CD4-positive, alpha-beta memory T cell (primary cell): ENCODE measurements around the gene DRD5. TPM values are rescaled to one million over a fixed set of nuclear protein-coding genes. Genes with fewer than 3 reads are reported as not detected.

Source experiments
- CTCF ChIA-PET: fragments of 350-600 bp; sonication (Branson Sonifier 250); formaldehyde crosslinking; loops from one replicate; lab custom pipeline; 2021; ENCODE audit warnings: inconsistent platforms; ENCODE audit not compliant: partially characterized antibody; lab: Charles Lee
- POLR2A ChIA-PET: fragments of 350-600 bp; sonication (Branson Sonifier 250); formaldehyde crosslinking; loops from one replicate; lab custom pipeline; 2021; ENCODE audit not compliant: partially characterized antibody; lab: Charles Lee
- DNase-seq, 5 donors: peaks; one replicate each; pipeline versions ENCODE4 v3.0.0 to v3.0.0-alpha.2; 2020 to 2022; ENCODE audit warnings: mixed read lengths in 1 of 5
- H3K27ac ChIP-seq: one replicate; pipeline ENCODE4 v1.7.0; 2013; ENCODE audit warnings: low read depth, low read length
- H3K27me3 ChIP-seq: 2 replicates; pipeline ENCODE4 v1.7.0; 2013; ENCODE audit warnings: mild to moderate bottlenecking, low read length, moderate library complexity; ENCODE audit not compliant: insufficient read depth
- H3K36me3 ChIP-seq: 2 replicates; pipeline ENCODE4 v1.7.0; 2013; ENCODE audit warnings: mild to moderate bottlenecking, low read length, moderate library complexity; ENCODE audit not compliant: insufficient read depth
- H3K4me1 ChIP-seq: 2 replicates; pipeline ENCODE4 v1.7.0; 2013; ENCODE audit warnings: mild to moderate bottlenecking, low read length, moderate library complexity; ENCODE audit not compliant: insufficient read depth
- H3K4me3 ChIP-seq, 2 donors: one replicate each; pipeline ENCODE4 v1.7.0; 2013; ENCODE audit warnings: low read length in 2 of 2, mild to moderate bottlenecking in 1 of 2
- H3K9me3 ChIP-seq, 2 donors: one replicate each; pipeline ENCODE4 v1.7.0; 2013; ENCODE audit warnings: low read length in 2 of 2, control low read depth in 1 of 2; ENCODE audit not compliant: control insufficient read depth in 1 of 2
- H3K27ac Mint-ChIP-seq, 7 donors: one replicate each; pipeline ENCODE4 v1.8.0; 2020 to 2021; ENCODE audit warnings: mixed read lengths in 7 of 7, mild to moderate bottlenecking in 6 of 7, inconsistent platforms in 3 of 7, moderate library complexity in 3 of 7
- H3K27me3 Mint-ChIP-seq, 2 donors: one replicate each; pipeline ENCODE4 v1.8.0; 2020 to 2021; ENCODE audit warnings: mixed read lengths in 2 of 2
- H3K36me3 Mint-ChIP-seq, 2 donors: one replicate each; pipeline ENCODE4 v1.8.0; 2020 to 2021; ENCODE audit warnings: mixed read lengths in 2 of 2, inconsistent platforms in 1 of 2, mild to moderate bottlenecking in 1 of 2
- H3K4me1 Mint-ChIP-seq, 4 donors: one replicate each; pipeline ENCODE4 v1.8.0; 2020 to 2021; ENCODE audit warnings: mixed read lengths in 4 of 4, mild to moderate bottlenecking in 1 of 4
- H3K4me3 Mint-ChIP-seq, 8 donors: one replicate each; pipeline ENCODE4 v1.8.0; 2020 to 2021; ENCODE audit warnings: mixed read lengths in 8 of 8, mild to moderate bottlenecking in 7 of 8, moderate library complexity in 6 of 8, inconsistent platforms in 3 of 8
- H3K9me3 Mint-ChIP-seq, 8 donors: one replicate each; pipeline ENCODE4 v1.8.0; 2020 to 2021; ENCODE audit warnings: mixed read lengths in 8 of 8, mild to moderate bottlenecking in 5 of 8, inconsistent platforms in 3 of 8, moderate library complexity in 1 of 8
- intact Hi-C: fragments of 100-400 bp; cut with micrococcal nuclease; formaldehyde crosslinking; loops from one replicate; pipeline ENCODE4 v1.15.1; 2023
- polyA plus RNA-seq, 2 donors: library from polyadenylated mRNA; unstranded; fragments of 300-500 nt; fragmentation: Illumina TruSeq; gene quantifications; one replicate each; pipeline ENCODE4 v1.2.3, GENCODE V29; 2021
- total RNA-seq, 2 experiments: library from RNA; stranded (reverse); gene quantifications; one replicate each; pipeline ENCODE4 v1.2.3, GENCODE V29; 2021

Gene DRD5
- total and polyA plus RNA-seq, 4 experiments from 2014 or later: not detected

GRCh38 chr4:9762823-9763475 is 18.5 kb upstream of the DRD5 start:
- Histone ChIP-seq H3K4me3 (no peak overlapping the region), H3K27me3 (no peaks in the 10 kb centered on the region), H3K27ac (no peak overlapping the region), H3K9me3 (no peaks in the 10 kb centered on the region), H3K36me3 (no peaks in the 10 kb centered on the region), H3K4me1 (no peaks in the 10 kb centered on the region)
- intact Hi-C loops: loop anchor here (2.0 to 5.0 kb wide), 3 partner anchors 256 to 774 kb away; no protein-coding TSS in a partner anchor
- peak in 4 of 5 donors; percentile 6 to 31 (median 16) for DNase-seq
- H3K9me3 Mint-ChIP-seq: peaks cover 0 to 2% (median 0%) of the 10 kb centered on the region in 8 donors
- H3K4me3 Mint-ChIP-seq: no peak overlapping the region
- H3K27ac Mint-ChIP-seq: no peak overlapping the region
- no peaks in the 10 kb centered on the region for H3K36me3 Mint-ChIP-seq
- H3K27me3 Mint-ChIP-seq: peaks cover 2 to 9% of the 10 kb centered on the region in 2 donors
- H3K4me1 Mint-ChIP-seq: no peaks in the 10 kb centered on the region
- ChIA-PET POLR2A (no interaction called here), CTCF (no interaction called here)

GRCh38 chr4:9764155-9764696 is 17.2 kb upstream of the DRD5 start:
- Mint-ChIP-seq H3K27ac (no peak overlapping the region), H3K9me3 (peaks cover 0 to 2% (median 0%) of the 10 kb centered on the region in 8 donors), H3K4me1 (no peaks in the 10 kb centered on the region), H3K27me3 (peaks cover 5 to 7% of the 10 kb centered on the region in 2 donors), H3K36me3 (no peaks in the 10 kb centered on the region), H3K4me3 (no peak overlapping the region)
- Histone ChIP-seq H3K4me1 (no peaks in the 10 kb centered on the region), H3K9me3 (no peaks in the 10 kb centered on the region), H3K36me3 (no peaks in the 10 kb centered on the region), H3K27ac (no peak overlapping the region), H3K4me3 (no peak overlapping the region), H3K27me3 (no peaks in the 10 kb centered on the region)
- DNase-seq: no peak
- intact Hi-C loops: loop anchor here (5.0 kb wide), 2 partner anchors 638 to 773 kb away; no protein-coding TSS in a partner anchor
- CTCF ChIA-PET: interaction anchor here (1.2 kb wide), 1 partner anchor 252 kb away, joined by 3 read pairs; no protein-coding TSS in a partner anchor
- POLR2A ChIA-PET: no interaction called here

- Histone ChIP-seq H3K27me3 (no peaks in the 10 kb centered on the region), H3K4me3 (no peak overlapping the region), H3K36me3 (no peaks in the 10 kb centered on the region), H3K9me3 (no peaks in the 10 kb centered on the region), H3K4me1 (no peaks in the 10 kb centered on the region), H3K27ac (no peak overlapping the region)
- Mint-ChIP-seq H3K27ac (no peak overlapping the region), H3K4me3 (no peak overlapping the region), H3K4me1 (no peaks in the 10 kb centered on the region), H3K36me3 (no peaks in the 10 kb centered on the region), H3K27me3 (peaks cover 5 to 8% of the 10 kb centered on the region in 2 donors), H3K9me3 (peaks cover 0 to 2% (median 0%) of the 10 kb centered on the region in 8 donors)
- CTCF ChIA-PET: interaction anchor here (1.2 kb wide), 1 partner anchor 251 kb away, joined by 3 read pairs; no protein-coding TSS in a partner anchor
- no peak for DNase-seq
- intact Hi-C loops: no loop called here
- POLR2A ChIA-PET: no interaction called here
These were observed 16.3 kb upstream of the DRD5 start for GRCh38 chr4:9765091-9765490.

- intact Hi-C loops: no loop called here
- ChIA-PET POLR2A (no interaction called here), CTCF (no interaction called here)
- Mint-ChIP-seq H3K9me3 (peaks cover 0 to 2% (median 0%) of the 10 kb centered on the region in 8 donors), H3K36me3 (no peaks in the 10 kb centered on the region), H3K4me3 (no peak overlapping the region), H3K4me1 (no peaks in the 10 kb centered on the region), H3K27me3 (peaks cover 8 to 10% of the 10 kb centered on the region in 2 donors), H3K27ac (no peak overlapping the region)
- no peak overlapping the region for H3K27ac ChIP-seq
- DNase-seq: no peak
- H3K4me3 ChIP-seq: no peak overlapping the region
- H3K4me1 ChIP-seq: no peaks in the 10 kb centered on the region
- H3K36me3 ChIP-seq: no peaks in the 10 kb centered on the region
- no peaks in the 10 kb centered on the region for H3K9me3 ChIP-seq
- H3K27me3 ChIP-seq: no peaks in the 10 kb centered on the region
These were observed 12.1 kb upstream of the DRD5 start for GRCh38 chr4:9769321-9769720.

GRCh38 chr4:9771034-9771433 is 10.4 kb upstream of the DRD5 start:
- Histone ChIP-seq H3K36me3 (no peaks in the 10 kb centered on the region), H3K4me1 (no peaks in the 10 kb centered on the region), H3K9me3 (no peaks in the 10 kb centered on the region), H3K4me3 (no peak overlapping the region), H3K27me3 (no peaks in the 10 kb centered on the region), H3K27ac (no peak overlapping the region)
- Mint-ChIP-seq H3K4me1 (no peaks in the 10 kb centered on the region), H3K9me3 (peaks cover 0 to 2% (median 0%) of the 10 kb centered on the region in 8 donors), H3K4me3 (no peak overlapping the region), H3K27ac (no peak overlapping the region), H3K36me3 (no peaks in the 10 kb centered on the region), H3K27me3 (peaks cover 10 to 16% of the 10 kb centered on the region in 2 donors)
- no peak for DNase-seq
- ChIA-PET POLR2A (no interaction called here), CTCF (no interaction called here)
- intact Hi-C loops: no loop called here

- peaks cover 7 to 13% of the 10 kb centered on the region in 2 donors for H3K27me3 Mint-ChIP-seq
- CTCF ChIA-PET: no interaction called here
- POLR2A ChIA-PET: no interaction called here
These were observed 8.0 kb upstream of the DRD5 start for GRCh38 chr4:9773471-9773870.

GRCh38 chr4:9782136-9782436 is 652 bp downstream of the DRD5 start:
- H3K4me1 ChIP-seq: no peaks in the 10 kb centered on the region
- DNase-seq: no peak
- peaks cover 26 to 28% of the 10 kb centered on the region in 2 donors for H3K27me3 Mint-ChIP-seq
- no peak overlapping the region for H3K4me3 Mint-ChIP-seq
- CTCF ChIA-PET: no interaction called here
- peaks cover 0 to 1% (median 0%) of the 10 kb centered on the region in 4 donors for H3K4me1 Mint-ChIP-seq
- H3K9me3 ChIP-seq: no peaks in the 10 kb centered on the region
- intact Hi-C loops: no loop called here
- no peaks in the 10 kb centered on the region for H3K27me3 ChIP-seq
- H3K36me3 ChIP-seq: no peaks in the 10 kb centered on the region
- no peak overlapping the region for H3K27ac ChIP-seq
- no peak overlapping the region for H3K27ac Mint-ChIP-seq
- H3K36me3 Mint-ChIP-seq: no peaks in the 10 kb centered on the region
- H3K9me3 Mint-ChIP-seq: peaks cover 0 to 3% (median 0%) of the 10 kb centered on the region in 8 donors
- POLR2A ChIA-PET: no interaction called here
- H3K4me3 ChIP-seq: no peak overlapping the region

More at GRCh38 chr4:9773471-9773870, 8.0 kb upstream of the DRD5 start:
- H3K27me3 ChIP-seq: no peaks in the 10 kb centered on the region
- no peaks in the 10 kb centered on the region for H3K9me3 Mint-ChIP-seq
- intact Hi-C loops: no loop called here
- no peak overlapping the region for H3K27ac Mint-ChIP-seq
- no peaks in the 10 kb centered on the region for H3K4me1 Mint-ChIP-seq
- no peak overlapping the region for H3K27ac ChIP-seq
- no peaks in the 10 kb centered on the region for H3K36me3 Mint-ChIP-seq
- no peak overlapping the region for H3K4me3 Mint-ChIP-seq
- H3K9me3 ChIP-seq: no peaks in the 10 kb centered on the region
- DNase-seq: no peak
- H3K4me3 ChIP-seq: no peak overlapping the region
- H3K4me1 ChIP-seq: no peaks in the 10 kb centered on the region
- H3K36me3 ChIP-seq: no peaks in the 10 kb centered on the region
